OCI-LY7 (cell line): Measurements from ENCODE around the gene DR1. TPM values are rescaled to one million over a fixed set of nuclear protein-coding genes. Genes with fewer than 3 reads are reported as not detected.

Experiments
- BruUV-seq: library from RNA; stranded (reverse); fragments of 400-500 nt; replicated peaks from 2 replicates; lab custom pipeline; 2021; lab: Mats Ljungman, UMichigan
- CTCF ChIA-PET: fragments of 300-600 bp; sonication (Branson Sonifier 250); formaldehyde crosslinking; loops from one replicate; lab custom pipeline; 2022; ENCODE audit warnings: antibody characterized with exemption; ENCODE audit not compliant: unreplicated experiment; lab: Charles Lee
- POLR2A ChIA-PET: fragments of 300-600 bp; sonication (Branson Sonifier 250); formaldehyde crosslinking; loops from one replicate; lab custom pipeline; 2022; ENCODE audit warnings: antibody characterized with exemption; lab: Charles Lee
- DNase-seq: peaks from one replicate; pipeline ENCODE4 v3.0.0-alpha.2; 2015; ENCODE audit warnings: low spot score
- H2AFZ ChIP-seq: fragments of 200-600 bp; sonication (generic), shearing (Covaris generic); 2 replicates; pipeline ENCODE4 v1.6.1; 2014; ENCODE audit warnings: mild to moderate bottlenecking, antibody characterized with exemption, low read length, moderate library complexity
- H3K27ac ChIP-seq: fragments of 200-600 bp; sonication (generic); 2 replicates; pipeline ENCODE4 v1.5.1; 2014; ENCODE audit warnings: mixed run types, low read depth, mild to moderate bottlenecking, moderate library complexity, low read length, inconsistent platforms; ENCODE audit not compliant: poor library complexity, severe bottlenecking
- H3K36me3 ChIP-seq: fragments of 200-600 bp; sonication (generic); 2 replicates; pipeline ENCODE4 v1.6.1; 2014; ENCODE audit warnings: mild to moderate bottlenecking, antibody characterized with exemption, low read length, moderate library complexity, mixed read lengths; ENCODE audit not compliant: insufficient read depth
- H3K4me1 ChIP-seq: fragments of 200-600 bp; sonication (generic); 2 replicates; pipeline ENCODE4 v1.5.1; 2014; ENCODE audit warnings: mild to moderate bottlenecking, low read length; ENCODE audit not compliant: insufficient read depth, poor library complexity, severe bottlenecking
- H3K4me2 ChIP-seq: fragments of 200-600 bp; sonication (generic); 2 replicates; pipeline ENCODE4 v1.6.1; 2014; ENCODE audit warnings: mild to moderate bottlenecking, low read length
- H3K4me3 ChIP-seq: fragments of 200-600 bp; sonication (generic); 2 replicates; pipeline ENCODE4 v1.5.1; 2014; ENCODE audit warnings: mild to moderate bottlenecking, low read depth, low read length; ENCODE audit not compliant: poor library complexity, severe bottlenecking
- H3K79me2 ChIP-seq: fragments of 200-600 bp; sonication (generic); 2 replicates; pipeline ENCODE4 v1.6.1; 2016; ENCODE audit warnings: low read depth, mild to moderate bottlenecking, low read length, moderate library complexity, mixed read lengths; ENCODE audit not compliant: insufficient read depth
- H3K9me2 ChIP-seq: fragments of 200-600 bp; sonication (generic); 2 replicates; pipeline ENCODE4 v1.6.1; 2016; ENCODE audit warnings: mild to moderate bottlenecking, low read length, mixed read lengths; ENCODE audit not compliant: insufficient read depth
- H3K9me3 ChIP-seq: fragments of 200-600 bp; sonication (generic); 2 replicates; pipeline ENCODE4 v1.6.1; 2014; ENCODE audit warnings: mild to moderate bottlenecking, mixed run types, low read length, mixed read lengths
- H4K20me1 ChIP-seq: fragments of 200-600 bp; sonication (generic); 2 replicates; pipeline ENCODE4 v1.6.1; 2014; ENCODE audit warnings: mild to moderate bottlenecking, antibody characterized with exemption, low read length, moderate library complexity, mixed read lengths; ENCODE audit not compliant: insufficient read depth
- EZH2phosphoT487 ChIP-seq: fragments of 200-600 bp; sonication (generic); IDR thresholded peaks from 2 replicates; pipeline ENCODE4 v1.6.1; 2018; ENCODE audit warnings: low read depth, borderline replicate concordance, mild to moderate bottlenecking, mixed run types, antibody characterized with exemption, low read length, moderate library complexity, mixed read lengths
- intact Hi-C: fragments of 100-400 bp; cut with micrococcal nuclease; formaldehyde crosslinking; loops from one replicate; pipeline ENCODE4 v1.10.0; 2022; ENCODE audit not compliant: unreplicated experiment
- total RNA-seq, 2 experiments: library from RNA; depleted of rRNA in 1 of 2; stranded (reverse); fragments of >200 nt in 1 of 2; shearing (Covaris generic) in 1 of 2; gene quantifications; 2 replicates each; pipeline ENCODE4 v1.2.3, GENCODE V29; 2014 to 2022
- TF ChIP-seq, protein P1 (sequence below): fragments of 200-600 bp; sonication (generic); conservative IDR thresholded peaks from 2 replicates; pipeline ENCODE4 v1.5.1; 2014; ENCODE audit warnings: mild to moderate bottlenecking, antibody characterized with exemption, low read length, moderate library complexity, mixed read lengths

The DR1 gene
- total RNA-seq, 2 experiments from 2014 or later: 81.3 to 90.4 TPM

- peaks cover 88% of the 10 kb centered on the region for H3K79me2 ChIP-seq
- POLR2A ChIA-PET: interaction anchor here (0.7 to 1.3 kb wide), 4 partner anchors 9 to 102 kb away, joined by 3 to 4 read pairs (median 3); no protein-coding TSS in a partner anchor
- no peak for TF ChIP-seq EZH2phosphoT487
- TF ChIP-seq, protein P1, sequence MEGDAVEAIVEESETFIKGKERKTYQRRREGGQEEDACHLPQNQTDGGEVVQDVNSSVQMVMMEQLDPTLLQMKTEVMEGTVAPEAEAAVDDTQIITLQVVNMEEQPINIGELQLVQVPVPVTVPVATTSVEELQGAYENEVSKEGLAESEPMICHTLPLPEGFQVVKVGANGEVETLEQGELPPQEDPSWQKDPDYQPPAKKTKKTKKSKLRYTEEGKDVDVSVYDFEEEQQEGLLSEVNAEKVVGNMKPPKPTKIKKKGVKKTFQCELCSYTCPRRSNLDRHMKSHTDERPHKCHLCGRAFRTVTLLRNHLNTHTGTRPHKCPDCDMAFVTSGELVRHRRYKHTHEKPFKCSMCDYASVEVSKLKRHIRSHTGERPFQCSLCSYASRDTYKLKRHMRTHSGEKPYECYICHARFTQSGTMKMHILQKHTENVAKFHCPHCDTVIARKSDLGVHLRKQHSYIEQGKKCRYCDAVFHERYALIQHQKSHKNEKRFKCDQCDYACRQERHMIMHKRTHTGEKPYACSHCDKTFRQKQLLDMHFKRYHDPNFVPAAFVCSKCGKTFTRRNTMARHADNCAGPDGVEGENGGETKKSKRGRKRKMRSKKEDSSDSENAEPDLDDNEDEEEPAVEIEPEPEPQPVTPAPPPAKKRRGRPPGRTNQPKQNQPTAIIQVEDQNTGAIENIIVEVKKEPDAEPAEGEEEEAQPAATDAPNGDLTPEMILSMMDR: no peak
- no peaks in the 10 kb centered on the region for H3K9me3 ChIP-seq
- peaks cover 55% of the 10 kb centered on the region for H3K36me3 ChIP-seq
- CTCF ChIA-PET: no interaction called here
- BruUV-seq: no TSS peak
- peaks cover 36% of the 10 kb centered on the region for H3K4me1 ChIP-seq
- H2AFZ ChIP-seq: no peak overlapping the region
- H3K27ac ChIP-seq: no peak overlapping the region
- H3K9me2 ChIP-seq: no peaks in the 10 kb centered on the region
- H3K4me2 ChIP-seq: peak overlapping the region; percentile 77
- peaks cover 35% of the 10 kb centered on the region for H4K20me1 ChIP-seq
- intact Hi-C loops: loop anchor here (2.0 to 5.0 kb wide), 5 partner anchors 165 to 515 kb away; partner anchors contain the start of genes CCDC18, MTF2, RPL5 and TMED5
- peak overlapping the region; percentile 87 for H3K4me3 ChIP-seq
- no peak for DNase-seq
These were observed 1.7 kb downstream of the DR1 start for GRCh38 chr1:93347334-93347899.

- Histone ChIP-seq H3K4me2 (peak overlapping the region; percentile 77), H3K9me2 (no peaks in the 10 kb centered on the region), H2AFZ (no peak overlapping the region), H4K20me1 (peaks cover 41% of the 10 kb centered on the region), H3K4me1 (peaks cover 44% of the 10 kb centered on the region), H3K79me2 (peaks cover 96% of the 10 kb centered on the region), H3K4me3 (peak overlapping the region; percentile 87), H3K36me3 (peaks cover 61% of the 10 kb centered on the region), H3K27ac (no peak overlapping the region), H3K9me3 (no peaks in the 10 kb centered on the region)
- intact Hi-C loops: loop anchor here (5.0 kb wide), 4 partner anchors 166 to 516 kb away; partner anchors contain the start of genes CCDC18, MTF2, RPL5 and TMED5
- BruUV-seq: no TSS peak
- DNase-seq: no peak
- no peak for TF ChIP-seq EZH2phosphoT487
- TF ChIP-seq, protein P1: no peak
- ChIA-PET POLR2A (interaction anchor here (0.7 to 1.3 kb wide), 5 partner anchors 10 to 521 kb away, joined by 3 to 4 read pairs (median 3); no protein-coding TSS in a partner anchor), CTCF (no interaction called here)
These were observed 2.5 kb downstream of the DR1 start for GRCh38 chr1:93348104-93348728.
